Measurements from ENCODE around the gene MYCBP2. TPM values are rescaled to one million over a fixed set of nuclear protein-coding genes. Genes with fewer than 3 reads are reported as not detected.
"Not testable (repeated sequence)": the region's sequence is repeated elsewhere in the genome, so short reads cannot be mapped to it uniquely, and the experiment has no call there.

MYCBP2 gene
- total and polyA plus RNA-seq, 10 donors = 55.2 to 251 (median 200) TPM

- intact Hi-C loops (cut with DNase I; ENCODE audit: low total_unique reads) = no loop called here
- Histone ChIP-seq H3K27me3 (replicated peaks in 1 of 7) (no peaks in the 10 kb centered on the region), H3K27ac (no peak overlapping the region), H3K9me3 (no peaks in the 10 kb centered on the region), H3K4me3 (no peak overlapping the region), H3K4me1 (no peaks in the 10 kb centered on the region), H3K36me3 (peaks cover 0 to 100% (median 65%) of the 10 kb centered on the region in 6 donors)
- WGBS, 5 donors = 85 to 97% (median 89%) methylated on average over 2 of the region's 2 CpGs
- TF ChIP-seq POLR2AphosphoS5 (IDR thresholded peaks at IDR 0.05) = no peak
- TF ChIP-seq POLR2A (IDR thresholded peaks at IDR 0.05) = no peak
- no peak for TF ChIP-seq CTCF (IDR thresholded peaks at IDR 0.05 in 8 of 11, conservative IDR thresholded peaks at IDR 0.05 in 3 of 11)
- DNase-seq = no peak
Measured at GRCh38 chr13:77267362-77267761, 59.5 kb downstream of the MYCBP2 start.

- intact Hi-C loops (cut with DNase I; ENCODE audit: low total_unique reads) = no loop called here
- peaks cover 0 to 100% (median 70%) of the 10 kb centered on the region in 6 donors for H3K36me3 ChIP-seq
- no peak for TF ChIP-seq CTCF (IDR thresholded peaks at IDR 0.05 in 8 of 11, conservative IDR thresholded peaks at IDR 0.05 in 3 of 11)
- no peak for TF ChIP-seq POLR2AphosphoS5 (IDR thresholded peaks at IDR 0.05)
- TF ChIP-seq POLR2A (IDR thresholded peaks at IDR 0.05) = no peak
- no peak overlapping the region for H3K27ac ChIP-seq
- DNase-seq = no peak
- H3K9me3 ChIP-seq = no peaks in the 10 kb centered on the region
- 90 to 97% (median 95%) methylated on average over 5 of the region's 5 CpGs for WGBS, 5 donors
- H3K27me3 ChIP-seq (replicated peaks in 1 of 7) = no peaks in the 10 kb centered on the region
- H3K4me1 ChIP-seq = no peaks in the 10 kb centered on the region
- no peak overlapping the region for H3K4me3 ChIP-seq
Measured at GRCh38 chr13:77265336-77265735, 61.6 kb downstream of the MYCBP2 start.

- Histone ChIP-seq H3K4me3 (no peak overlapping the region), H3K27me3 (replicated peaks in 1 of 7) (no peaks in the 10 kb centered on the region), H3K9me3 (no peaks in the 10 kb centered on the region), H3K27ac (no peak overlapping the region), H3K4me1 (no peaks in the 10 kb centered on the region), H3K36me3 (peaks cover 0 to 100% (median 65%) of the 10 kb centered on the region in 6 donors)
- no peak for DNase-seq
- intact Hi-C loops (cut with DNase I; ENCODE audit: low total_unique reads) = no loop called here
- 96 to 100% (median 96%) methylated on average over 2 of the region's 2 CpGs for WGBS, 5 donors
- no peak for TF ChIP-seq POLR2AphosphoS5 (IDR thresholded peaks at IDR 0.05)
- TF ChIP-seq POLR2A (IDR thresholded peaks at IDR 0.05) = no peak
- TF ChIP-seq CTCF (IDR thresholded peaks at IDR 0.05 in 8 of 11, conservative IDR thresholded peaks at IDR 0.05 in 3 of 11) = no peak
Measured at GRCh38 chr13:77262198-77262597, 64.7 kb downstream of the MYCBP2 start.

- Histone ChIP-seq H3K27ac (no peak overlapping the region), H3K36me3 (peaks cover 3 to 80% (median 31%) of the 10 kb centered on the region in 6 donors), H3K27me3 (replicated peaks in 1 of 7) (no peaks in the 10 kb centered on the region), H3K4me3 (no peak overlapping the region), H3K4me1 (no peaks in the 10 kb centered on the region), H3K9me3 (no peaks in the 10 kb centered on the region)
- WGBS, 5 donors = 97 to 99% (median 97%) methylated on average over 3 of the region's 3 CpGs
- no peak for DNase-seq
- intact Hi-C loops (cut with DNase I; ENCODE audit: low total_unique reads) = no loop called here
- TF ChIP-seq POLR2AphosphoS5 (IDR thresholded peaks at IDR 0.05) = no peak
- no peak for TF ChIP-seq POLR2A (IDR thresholded peaks at IDR 0.05)
- TF ChIP-seq CTCF (IDR thresholded peaks at IDR 0.05 in 8 of 11, conservative IDR thresholded peaks at IDR 0.05 in 3 of 11) = no peak
Measured at GRCh38 chr13:77250975-77251374, 75.9 kb downstream of the MYCBP2 start.

- 93 to 99% (median 94%) methylated on average over 2 of the region's 2 CpGs for WGBS, 5 donors
- DNase-seq = not testable (repeated sequence)
Measured at GRCh38 chr13:77245224-77245623, 81.7 kb downstream of the MYCBP2 start.

More at GRCh38 chr13:77245224-77245623, 81.7 kb downstream of the MYCBP2 start:
- H3K4me3 ChIP-seq; intact Hi-C loops (cut with DNase I; ENCODE audit: low total_unique reads); H3K4me1 ChIP-seq; H3K27me3 ChIP-seq (replicated peaks in 1 of 7); H3K27ac ChIP-seq; H3K9me3 ChIP-seq: not testable (repeated sequence)
- peaks cover 3 to 93% (median 43%) of the 10 kb centered on the region in 6 donors for H3K36me3 ChIP-seq
